ENCODE measurements around the gene RASD2.

The RASD2 gene

GRCh38 chr22:35542157-35542938 is 1.7 kb downstream of the RASD2 start:
- no peak for DNase-seq

- DNase-seq, result no peak
Observed at GRCh38 chr22:35542939-35543516, 2.4 kb downstream of the RASD2 start.

GRCh38 chr22:35543702-35544101 is 3.1 kb downstream of the RASD2 start:
- no peak for DNase-seq

- no peak for DNase-seq
Observed at GRCh38 chr22:35544189-35544588, 3.6 kb downstream of the RASD2 start.

- no peak for DNase-seq
Observed at GRCh38 chr22:35544827-35545226, 4.2 kb downstream of the RASD2 start.

- no peak for DNase-seq
Observed at GRCh38 chr22:35546886-35547285, 6.3 kb downstream of the RASD2 start.

GRCh38 chr22:35547987-35548721 is 7.5 kb downstream of the RASD2 start:
- DNase-seq, result no peak

GRCh38 chr22:35548722-35549112 is 8.1 kb downstream of the RASD2 start:
- no peak for DNase-seq

- no peak for DNase-seq
Observed at GRCh38 chr22:35549328-35549727, 8.7 kb downstream of the RASD2 start.

- DNase-seq, result no peak
Observed at GRCh38 chr22:35551549-35552177, 11.0 kb downstream of the RASD2 start.

- peak; percentile 74 to 75 for DNase-seq
Observed at GRCh38 chr22:35552196-35552842, 11.7 kb downstream of the RASD2 start.

GRCh38 chr22:35552846-35553245 is 12.2 kb downstream of the RASD2 start:
- DNase-seq, result no peak

- no peak for DNase-seq
Observed at GRCh38 chr22:35553341-35553740, 12.7 kb downstream of the RASD2 start.

- DNase-seq, result no peak
Observed at GRCh38 chr22:35554297-35554845, 13.7 kb downstream of the RASD2 start.

- no peak for DNase-seq
Observed at GRCh38 chr22:35555483-35555890, 14.9 kb downstream of the RASD2 start.

- DNase-seq, result no peak
Observed at GRCh38 chr22:35555946-35556547, 15.4 kb downstream of the RASD2 start.

GRCh38 chr22:35556666-35557065 is 16.0 kb downstream of the RASD2 start:
- DNase-seq, result no peak

GRCh38 chr22:35558031-35558430 is 17.4 kb downstream of the RASD2 start:
- DNase-seq, result no peak

- no peak for DNase-seq
Observed at GRCh38 chr22:35558719-35559118, 18.1 kb downstream of the RASD2 start.

- no peak for DNase-seq
Observed at GRCh38 chr22:35559354-35560005, 18.8 kb downstream of the RASD2 start.

GRCh38 chr22:35560366-35560765 is 19.7 kb downstream of the RASD2 start:
- DNase-seq, result no peak

- no peak for DNase-seq
Observed at GRCh38 chr22:35560824-35561223, 20.2 kb downstream of the RASD2 start.

Data from activated CD4-positive, alpha-beta T cell treated with anti-CD3 and anti-CD28 coated beads, Interleukin-2, amount 50 U/mL, for 4 hours (primary cell).